GM06990 (cell line): Measurements from ENCODE around the gene LYZ.
A peak's percentile ranks its signal among the peaks of the same experiment; 100 is the strongest.

ENCODE experiments used
- DNase-seq: peaks from one replicate; pipeline ENCODE4 v3.0.0-alpha.2; 2011; ENCODE audit not compliant: insufficient read length; ENCODE audit errors: extremely low read depth
- H3K27me3 ChIP-seq: replicated peaks from 2 replicates; pipeline ENCODE4 v1.6.0; 2011; ENCODE audit warnings: low read length; ENCODE audit not compliant: control insufficient read depth, insufficient read depth
- H3K36me3 ChIP-seq: 2 replicates; pipeline ENCODE4 v1.5.1; 2011; ENCODE audit warnings: low read length; ENCODE audit not compliant: control insufficient read depth, insufficient read depth
- H3K4me3 ChIP-seq: replicated peaks from 2 replicates; pipeline ENCODE4 v1.5.1; 2011; ENCODE audit warnings: low read depth, mild to moderate bottlenecking, control low read depth, low read length
- CTCF ChIP-seq: IDR thresholded peaks from 2 replicates; pipeline ENCODE4 v1.5.1; 2011; ENCODE audit warnings: low read length, control low read depth, mild to moderate bottlenecking, inconsistent platforms; ENCODE audit not compliant: insufficient read depth, poor library complexity, severe bottlenecking

The LYZ gene

GRCh38 chr12:69355363-69356028, 7.3 kb downstream of the LYZ start:
- H3K27me3 ChIP-seq: no peaks in the 10 kb centered on the region
- TF ChIP-seq CTCF: no peak
- H3K36me3 ChIP-seq: no peaks in the 10 kb centered on the region
- no peak overlapping the region for H3K4me3 ChIP-seq
- DNase-seq: no peak

- Histone ChIP-seq H3K27me3 (no peaks in the 10 kb centered on the region), H3K4me3 (peak within 1 kb of the TSS; percentile 90), H3K36me3 (no peaks in the 10 kb centered on the region)
- peak; percentile 95 for DNase-seq
- TF ChIP-seq CTCF: no peak
Measured at GRCh38 chr12:69359531-69360347, 11.6 kb downstream of the LYZ start, which contains the start of gene YEATS4. TSS of gene YEATS4 (plus strand) at chr12:69359743. CDS start at chr12:69359973, 230 bp downstream.

GRCh38 chr12:69360348-69360672, 12.1 kb downstream of the LYZ start:
- H3K27me3 ChIP-seq: no peaks in the 10 kb centered on the region
- no peaks in the 10 kb centered on the region for H3K36me3 ChIP-seq
- TF ChIP-seq CTCF: no peak
- H3K4me3 ChIP-seq: peak overlapping the region; percentile 90
- no peak for DNase-seq

- no peak for TF ChIP-seq CTCF
- H3K36me3 ChIP-seq: peaks cover 2% of the 10 kb centered on the region
Measured at GRCh38 chr12:69366796-69367195, 18.6 kb downstream of the LYZ start.

GRCh38 chr12:69368171-69368570, 20.0 kb downstream of the LYZ start:
- no peak for DNase-seq
- Histone ChIP-seq H3K36me3 (peaks cover 4% of the 10 kb centered on the region), H3K4me3 (no peak overlapping the region), H3K27me3 (no peaks in the 10 kb centered on the region)
- TF ChIP-seq CTCF: no peak

More at GRCh38 chr12:69366796-69367195, 18.6 kb downstream of the LYZ start:
- no peak overlapping the region for H3K4me3 ChIP-seq
- no peak for DNase-seq
- no peaks in the 10 kb centered on the region for H3K27me3 ChIP-seq
